GM23338 (cell line): ENCODE measurements around the gene ST6GALNAC1. TPM values are rescaled to one million over a fixed set of nuclear protein-coding genes. Genes with fewer than 3 reads are reported as not detected.

Experiments used
- ATAC-seq: fragments of 200-7000 bp; cut with Tn5 transposase; 3 replicates; pipeline ENCODE4 v1.9.1; 2020
- DNase-seq: peaks from one replicate; pipeline ENCODE4 v3.0.0-alpha.2; 2015; ENCODE audit warnings: low spot score
- H2AFZ ChIP-seq: fragments of 200-600 bp; sonication (generic); 2 replicates; pipeline ENCODE4 v1.8.0; 2016; ENCODE audit warnings: antibody characterized with exemption, mild to moderate bottlenecking, moderate library complexity
- H3F3A ChIP-seq: fragments of 200-600 bp; sonication (generic); replicated peaks from 2 replicates; pipeline ENCODE4 v1.8.0; 2017; ENCODE audit warnings: antibody characterized with exemption, mixed run types, low read depth
- H3K27ac ChIP-seq: fragments of 200-600 bp; sonication (generic); 2 replicates; pipeline ENCODE4 v1.6.1; 2016; ENCODE audit warnings: low read depth
- H3K27me3 ChIP-seq: fragments of 200-600 bp; sonication (generic); 2 replicates; pipeline ENCODE4 v1.8.0; 2016; ENCODE audit warnings: mild to moderate bottlenecking, mixed run types, moderate library complexity; ENCODE audit not compliant: insufficient read depth
- H3K36me3 ChIP-seq: fragments of 200-600 bp; sonication (generic); 2 replicates; pipeline ENCODE4 v1.8.0; 2016; ENCODE audit warnings: mild to moderate bottlenecking; ENCODE audit not compliant: insufficient read depth
- H3K4me1 ChIP-seq: fragments of 200-600 bp; sonication (generic); 2 replicates; pipeline ENCODE4 v1.8.0; 2016; ENCODE audit warnings: mild to moderate bottlenecking, moderate library complexity; ENCODE audit not compliant: insufficient read depth
- H3K4me2 ChIP-seq: fragments of 200-600 bp; sonication (generic); 2 replicates; pipeline ENCODE4 v1.7.1; 2017; ENCODE audit warnings: mixed run types
- H3K4me3 ChIP-seq: fragments of 200-600 bp; sonication (generic); 2 replicates; pipeline ENCODE4 v1.6.1; 2016; ENCODE audit warnings: mixed run types
- H3K79me2 ChIP-seq: fragments of 200-600 bp; sonication (generic); replicated peaks from 2 replicates; pipeline ENCODE4 v1.8.0; 2017; ENCODE audit warnings: mild to moderate bottlenecking; ENCODE audit not compliant: insufficient read depth
- H3K9me2 ChIP-seq: fragments of 200-600 bp; sonication (generic); 2 replicates; pipeline ENCODE4 v1.8.0; 2017; ENCODE audit not compliant: insufficient read depth
- H4K20me1 ChIP-seq: fragments of 200-600 bp; sonication (generic); replicated peaks from 2 replicates; pipeline ENCODE4 v1.8.0; 2017; ENCODE audit warnings: mild to moderate bottlenecking; ENCODE audit not compliant: insufficient read depth
- H3K27ac Mint-ChIP-seq: 2 replicates; pipeline ENCODE4 v1.8.0; 2020; ENCODE audit warnings: inconsistent platforms, mild to moderate bottlenecking, moderate library complexity, mixed read lengths
- H3K27me3 Mint-ChIP-seq: 3 replicates; pipeline ENCODE4 v1.8.0; 2022; ENCODE audit warnings: low read depth, mild to moderate bottlenecking, moderate library complexity, mixed read lengths, inconsistent platforms; ENCODE audit not compliant: insufficient read depth, poor library complexity
- H3K36me3 Mint-ChIP-seq: 3 replicates; pipeline ENCODE4 v1.8.0; 2021; ENCODE audit warnings: low read depth, mild to moderate bottlenecking, inconsistent platforms, moderate library complexity, mixed read lengths
- H3K4me1 Mint-ChIP-seq: 3 replicates; pipeline ENCODE4 v1.8.0; 2020; ENCODE audit warnings: mild to moderate bottlenecking, inconsistent platforms, mixed read lengths
- H3K4me3 Mint-ChIP-seq: 3 replicates; pipeline ENCODE4 v1.8.0; 2021; ENCODE audit warnings: moderate library complexity, mild to moderate bottlenecking, inconsistent platforms, mixed read lengths
- H3K9me3 Mint-ChIP-seq: 3 replicates; pipeline ENCODE4 v1.8.0; 2020; ENCODE audit warnings: moderate library complexity, mild to moderate bottlenecking, inconsistent platforms, mixed read lengths
- EZH2phosphoT487 ChIP-seq: fragments of 200-600 bp; sonication (generic); IDR thresholded peaks from one replicate; pipeline ENCODE4 v1.8.1; 2018; ENCODE audit warnings: antibody characterized with exemption; ENCODE audit not compliant: unreplicated experiment
- JUNB ChIP-seq: IDR thresholded peaks from one replicate; pipeline ENCODE4 v1.6.1; 2016; ENCODE audit warnings: antibody characterized with exemption; ENCODE audit not compliant: unreplicated experiment
- NANOG ChIP-seq: IDR thresholded peaks from 2 replicates; pipeline ENCODE4 v1.6.1; 2016; ENCODE audit warnings: antibody characterized with exemption, borderline replicate concordance
- POLR2AphosphoS5 ChIP-seq: IDR thresholded peaks from 2 replicates; pipeline ENCODE4 v1.6.1; 2016; ENCODE audit warnings: antibody characterized with exemption, low read depth
- polyA plus RNA-seq: library from polyadenylated mRNA; unstranded; fragments of >200 nt; fragmentation: Nextera tagmentation; extraction: Ambion mirVana; gene quantifications from 2 replicates; pipeline ENCODE4 v1.2.1, GENCODE V29; 2016
- total RNA-seq: library from RNA; depleted of rRNA; stranded (reverse); fragments of >200 nt; shearing (Covaris generic); gene quantifications from 2 replicates; pipeline ENCODE4 v1.2.3, GENCODE V29; 2014
- TF ChIP-seq, protein P1 (sequence below): fragments of 250-450 bp; sonication (Bioruptor Pico); IDR thresholded peaks from 2 replicates; pipeline ENCODE4 v1.5.0; 2020; ENCODE audit warnings: mild to moderate bottlenecking, moderate library complexity
- TF ChIP-seq, protein P2 (sequence below): IDR thresholded peaks from 2 replicates; pipeline ENCODE4 v1.6.1; 2016; ENCODE audit warnings: antibody characterized with exemption

Gene ST6GALNAC1
- total and polyA plus RNA-seq, 2 experiments from 2014 or later, result not detected

DNA sequence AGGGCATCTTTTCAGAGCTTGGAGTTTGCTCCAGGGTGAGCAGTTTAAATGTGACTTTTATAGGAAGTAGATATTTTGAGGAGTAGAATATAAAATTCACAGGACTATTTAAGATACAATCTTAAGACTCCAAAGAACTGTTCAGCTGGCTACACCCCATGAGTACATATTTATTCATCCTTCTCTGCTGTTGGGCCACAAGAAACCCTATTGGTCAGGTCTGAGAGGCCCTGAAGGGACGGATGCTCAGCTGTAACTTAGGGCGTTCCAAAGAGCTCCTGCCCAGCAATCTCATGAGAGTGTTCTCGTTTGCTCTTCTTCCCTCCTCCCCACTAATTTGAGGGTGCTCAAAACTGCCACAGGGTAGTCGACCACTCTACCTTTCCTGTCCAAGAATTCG lies 65.2 kb downstream of the ST6GALNAC1 start (continued):
- TF ChIP-seq, protein P1, sequence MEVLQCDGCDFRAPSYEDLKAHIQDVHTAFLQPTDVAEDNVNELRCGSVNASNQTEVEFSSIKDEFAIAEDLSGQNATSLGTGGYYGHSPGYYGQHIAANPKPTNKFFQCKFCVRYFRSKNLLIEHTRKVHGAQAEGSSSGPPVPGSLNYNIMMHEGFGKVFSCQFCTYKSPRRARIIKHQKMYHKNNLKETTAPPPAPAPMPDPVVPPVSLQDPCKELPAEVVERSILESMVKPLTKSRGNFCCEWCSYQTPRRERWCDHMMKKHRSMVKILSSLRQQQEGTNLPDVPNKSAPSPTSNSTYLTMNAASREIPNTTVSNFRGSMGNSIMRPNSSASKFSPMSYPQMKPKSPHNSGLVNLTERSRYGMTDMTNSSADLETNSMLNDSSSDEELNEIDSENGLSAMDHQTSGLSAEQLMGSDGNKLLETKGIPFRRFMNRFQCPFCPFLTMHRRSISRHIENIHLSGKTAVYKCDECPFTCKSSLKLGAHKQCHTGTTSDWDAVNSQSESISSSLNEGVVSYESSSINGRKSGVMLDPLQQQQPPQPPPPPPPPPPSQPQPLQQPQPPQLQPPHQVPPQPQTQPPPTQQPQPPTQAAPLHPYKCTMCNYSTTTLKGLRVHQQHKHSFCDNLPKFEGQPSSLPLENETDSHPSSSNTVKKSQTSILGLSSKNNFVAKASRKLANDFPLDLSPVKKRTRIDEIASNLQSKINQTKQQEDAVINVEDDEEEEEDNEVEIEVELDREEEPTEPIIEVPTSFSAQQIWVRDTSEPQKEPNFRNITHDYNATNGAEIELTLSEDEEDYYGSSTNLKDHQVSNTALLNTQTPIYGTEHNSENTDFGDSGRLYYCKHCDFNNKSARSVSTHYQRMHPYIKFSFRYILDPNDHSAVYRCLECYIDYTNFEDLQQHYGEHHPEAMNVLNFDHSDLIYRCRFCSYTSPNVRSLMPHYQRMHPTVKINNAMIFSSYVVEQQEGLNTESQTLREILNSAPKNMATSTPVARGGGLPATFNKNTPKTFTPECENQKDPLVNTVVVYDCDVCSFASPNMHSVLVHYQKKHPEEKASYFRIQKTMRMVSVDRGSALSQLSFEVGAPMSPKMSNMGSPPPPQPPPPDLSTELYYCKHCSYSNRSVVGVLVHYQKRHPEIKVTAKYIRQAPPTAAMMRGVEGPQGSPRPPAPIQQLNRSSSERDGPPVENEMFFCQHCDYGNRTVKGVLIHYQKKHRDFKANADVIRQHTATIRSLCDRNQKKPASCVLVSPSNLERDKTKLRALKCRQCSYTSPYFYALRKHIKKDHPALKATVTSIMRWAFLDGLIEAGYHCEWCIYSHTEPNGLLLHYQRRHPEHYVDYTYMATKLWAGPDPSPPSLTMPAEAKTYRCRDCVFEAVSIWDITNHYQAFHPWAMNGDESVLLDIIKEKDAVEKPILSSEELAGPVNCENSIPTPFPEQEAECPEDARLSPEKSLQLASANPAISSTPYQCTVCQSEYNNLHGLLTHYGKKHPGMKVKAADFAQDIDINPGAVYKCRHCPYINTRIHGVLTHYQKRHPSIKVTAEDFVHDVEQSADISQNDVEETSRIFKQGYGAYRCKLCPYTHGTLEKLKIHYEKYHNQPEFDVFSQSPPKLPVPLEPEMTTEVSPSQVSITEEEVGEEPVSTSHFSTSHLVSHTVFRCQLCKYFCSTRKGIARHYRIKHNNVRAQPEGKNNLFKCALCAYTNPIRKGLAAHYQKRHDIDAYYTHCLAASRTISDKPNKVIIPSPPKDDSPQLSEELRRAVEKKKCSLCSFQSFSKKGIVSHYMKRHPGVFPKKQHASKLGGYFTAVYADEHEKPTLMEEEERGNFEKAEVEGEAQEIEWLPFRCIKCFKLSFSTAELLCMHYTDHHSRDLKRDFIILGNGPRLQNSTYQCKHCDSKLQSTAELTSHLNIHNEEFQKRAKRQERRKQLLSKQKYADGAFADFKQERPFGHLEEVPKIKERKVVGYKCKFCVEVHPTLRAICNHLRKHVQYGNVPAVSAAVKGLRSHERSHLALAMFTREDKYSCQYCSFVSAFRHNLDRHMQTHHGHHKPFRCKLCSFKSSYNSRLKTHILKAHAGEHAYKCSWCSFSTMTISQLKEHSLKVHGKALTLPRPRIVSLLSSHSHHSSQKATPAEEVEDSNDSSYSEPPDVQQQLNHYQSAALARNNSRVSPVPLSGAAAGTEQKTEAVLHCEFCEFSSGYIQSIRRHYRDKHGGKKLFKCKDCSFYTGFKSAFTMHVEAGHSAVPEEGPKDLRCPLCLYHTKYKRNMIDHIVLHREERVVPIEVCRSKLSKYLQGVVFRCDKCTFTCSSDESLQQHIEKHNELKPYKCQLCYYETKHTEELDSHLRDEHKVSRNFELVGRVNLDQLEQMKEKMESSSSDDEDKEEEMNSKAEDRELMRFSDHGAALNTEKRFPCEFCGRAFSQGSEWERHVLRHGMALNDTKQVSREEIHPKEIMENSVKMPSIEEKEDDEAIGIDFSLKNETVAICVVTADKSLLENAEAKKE (CRISPR knock-in tag), result no peak
- TF ChIP-seq POLR2AphosphoS5, result no peak

DNA sequence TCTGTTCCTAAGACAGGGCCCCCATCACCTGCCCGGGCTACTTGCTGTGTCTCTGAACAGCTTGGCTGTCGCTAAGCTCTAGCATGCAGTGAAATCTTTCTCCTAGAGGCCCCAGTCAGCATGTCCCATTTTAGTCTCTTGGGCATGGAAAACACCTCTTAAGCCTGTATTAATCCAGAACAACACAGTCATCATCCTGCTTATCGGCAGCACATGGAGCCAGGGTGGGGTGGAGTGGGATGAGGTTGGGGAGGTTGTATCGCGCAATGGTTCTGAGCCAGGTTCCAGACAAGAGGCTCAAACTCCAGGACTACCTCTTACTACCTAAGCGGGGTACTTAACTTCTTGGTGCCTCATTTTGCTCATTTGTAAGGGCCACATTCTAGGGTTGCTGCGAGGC lies 65.7 kb downstream of the ST6GALNAC1 start:
- peaks cover 7% of the 10 kb centered on the region; the same call in 2 of the 3 replicates for H3K4me1 Mint-ChIP-seq
- no peaks in the 10 kb centered on the region; the same call in 1 of the 2 replicates for H4K20me1 ChIP-seq
- no peak overlapping the region for H3K4me3 Mint-ChIP-seq
- ATAC-seq, result no peak
- H3K36me3 Mint-ChIP-seq, result no peaks in the 10 kb centered on the region
- peaks cover 11% of the 10 kb centered on the region for H3K27me3 Mint-ChIP-seq
- H3K27ac ChIP-seq, result no peak overlapping the region
- DNase-seq, result no peak
- no peaks in the 10 kb centered on the region for H3K36me3 ChIP-seq
- no peaks in the 10 kb centered on the region for H3K79me2 ChIP-seq
- H3K4me3 ChIP-seq, result no peak overlapping the region
- peaks cover 30% of the 10 kb centered on the region for H3K27me3 ChIP-seq
- no peak overlapping the region for H3K4me2 ChIP-seq
- H2AFZ ChIP-seq, result no peak overlapping the region
- H3K9me2 ChIP-seq, result no peaks in the 10 kb centered on the region
- H3K27ac Mint-ChIP-seq, result no peak overlapping the region
- H3F3A ChIP-seq, result no peaks in the 10 kb centered on the region
- H3K9me3 Mint-ChIP-seq, result no peaks in the 10 kb centered on the region; the same call in 2 of the 3 replicates
- H3K4me1 ChIP-seq, result peaks cover 7% of the 10 kb centered on the region
- TF ChIP-seq EZH2phosphoT487 (no peak), NANOG (no peak), JUNB (no peak)
- TF ChIP-seq, protein P2, sequence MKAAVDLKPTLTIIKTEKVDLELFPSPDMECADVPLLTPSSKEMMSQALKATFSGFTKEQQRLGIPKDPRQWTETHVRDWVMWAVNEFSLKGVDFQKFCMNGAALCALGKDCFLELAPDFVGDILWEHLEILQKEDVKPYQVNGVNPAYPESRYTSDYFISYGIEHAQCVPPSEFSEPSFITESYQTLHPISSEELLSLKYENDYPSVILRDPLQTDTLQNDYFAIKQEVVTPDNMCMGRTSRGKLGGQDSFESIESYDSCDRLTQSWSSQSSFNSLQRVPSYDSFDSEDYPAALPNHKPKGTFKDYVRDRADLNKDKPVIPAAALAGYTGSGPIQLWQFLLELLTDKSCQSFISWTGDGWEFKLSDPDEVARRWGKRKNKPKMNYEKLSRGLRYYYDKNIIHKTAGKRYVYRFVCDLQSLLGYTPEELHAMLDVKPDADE, result no peak
- TF ChIP-seq, protein P1 (CRISPR knock-in tag), result no peak
